ENCODE results near the gene HACD2.

The HACD2 gene

DNA sequence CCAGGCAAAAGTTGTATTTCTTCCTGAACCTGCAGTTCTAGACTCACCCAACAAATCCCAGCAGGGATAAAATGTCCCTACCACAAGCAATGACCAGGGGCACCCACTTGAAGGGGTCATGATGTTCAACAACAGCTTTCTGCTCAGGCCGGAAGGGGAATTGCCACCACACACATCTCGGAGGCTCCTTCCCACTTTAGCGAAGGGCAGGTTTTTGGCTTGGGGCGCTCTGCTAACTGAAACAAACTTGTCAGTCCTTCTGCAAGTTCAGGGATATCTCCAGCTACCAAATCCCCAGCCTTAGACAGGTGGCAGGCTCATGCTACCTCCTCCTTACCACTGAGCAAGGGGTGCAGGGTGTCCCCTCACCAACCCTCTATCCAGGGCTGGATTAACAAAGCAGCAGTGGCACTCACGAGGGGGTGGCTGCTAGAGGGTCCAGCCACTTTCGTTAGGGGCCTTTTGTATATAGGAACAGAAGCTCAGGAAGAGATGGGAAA lies 138.2 kb downstream of the HACD2 start:
- Mint-ChIP-seq H3K36me3 (no peaks in the 10 kb centered on the region), H3K4me1 (no peaks in the 10 kb centered on the region), H3K27ac (no peak overlapping the region), H3K27me3 (peaks cover 77% of the 10 kb centered on the region), H3K4me3 (peak overlapping the region; percentile 10), H3K9me3 (no peaks in the 10 kb centered on the region)
- ATAC-seq, result no peak

DNA sequence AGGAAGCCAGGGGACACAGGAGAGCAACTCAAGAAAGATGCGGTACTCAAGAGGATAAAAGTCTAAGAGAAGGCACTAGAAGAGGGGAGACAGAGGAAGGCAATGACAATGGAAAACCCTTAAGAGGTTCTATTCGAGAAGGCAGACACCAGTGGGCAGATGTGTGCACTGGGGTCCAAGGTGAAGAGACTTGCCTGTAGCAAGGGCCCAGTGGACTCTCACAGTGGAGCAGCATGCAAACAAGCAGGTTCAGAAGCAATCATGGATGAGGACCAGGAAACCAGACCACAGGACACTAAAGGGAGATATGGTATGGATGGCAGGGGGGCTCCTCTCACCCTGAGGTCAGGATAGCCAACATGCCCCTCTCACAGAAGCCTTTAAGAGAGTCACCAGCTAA lies 138.6 kb downstream of the HACD2 start:
- Mint-ChIP-seq H3K27ac (no peak overlapping the region), H3K36me3 (no peaks in the 10 kb centered on the region), H3K4me1 (no peaks in the 10 kb centered on the region), H3K9me3 (no peaks in the 10 kb centered on the region), H3K27me3 (peaks cover 77% of the 10 kb centered on the region), H3K4me3 (no peak overlapping the region)
- no peak for ATAC-seq

DNA sequence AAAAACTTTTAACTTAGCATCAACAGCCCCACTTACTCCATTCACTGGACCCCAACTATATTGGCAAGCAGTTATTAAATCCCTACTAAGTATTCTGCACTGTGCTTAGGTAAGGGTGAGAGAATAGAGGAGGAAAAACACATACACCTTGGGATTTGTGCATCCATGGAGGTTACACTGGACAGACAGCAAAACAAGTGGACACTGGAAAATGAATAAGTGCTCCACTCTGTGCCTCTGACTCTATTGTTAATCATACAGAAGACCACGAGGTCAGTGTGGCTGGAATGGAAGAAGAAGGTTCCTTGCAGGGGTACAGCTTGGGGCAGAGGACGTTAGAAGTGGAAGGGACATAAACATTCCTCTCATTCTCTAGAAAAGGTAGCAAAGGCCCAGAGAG lies 139.2 kb downstream of the HACD2 start:
- no peaks in the 10 kb centered on the region for H3K9me3 Mint-ChIP-seq
- peaks cover 77% of the 10 kb centered on the region for H3K27me3 Mint-ChIP-seq
- no peak overlapping the region for H3K4me3 Mint-ChIP-seq
- no peak overlapping the region for H3K27ac Mint-ChIP-seq
- no peak for ATAC-seq
- H3K36me3 Mint-ChIP-seq, result no peaks in the 10 kb centered on the region
- no peaks in the 10 kb centered on the region for H3K4me1 Mint-ChIP-seq

DNA sequence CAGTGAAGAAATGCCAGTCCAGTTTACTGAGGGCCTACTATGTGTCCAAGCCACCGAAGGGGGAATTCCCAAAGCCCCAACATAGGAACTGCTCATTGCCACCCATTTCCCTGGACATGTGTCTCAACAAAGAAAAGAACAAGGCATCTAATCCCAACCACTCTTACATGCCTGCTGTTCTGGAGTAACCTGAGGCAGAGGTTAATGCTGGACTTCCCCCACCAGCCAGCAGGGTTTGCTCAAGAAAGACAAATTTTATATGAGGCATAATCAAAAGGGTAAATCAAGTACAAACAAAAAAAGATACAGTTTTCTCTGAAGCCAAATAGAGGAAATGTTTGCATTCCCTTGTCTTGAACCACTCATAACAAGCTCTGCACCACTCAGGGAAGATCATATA lies 140.1 kb downstream of the HACD2 start:
- H3K27ac Mint-ChIP-seq, result no peak overlapping the region
- peaks cover 76% of the 10 kb centered on the region for H3K27me3 Mint-ChIP-seq
- H3K9me3 Mint-ChIP-seq, result no peaks in the 10 kb centered on the region
- no peaks in the 10 kb centered on the region for H3K36me3 Mint-ChIP-seq
- no peak overlapping the region for H3K4me3 Mint-ChIP-seq
- H3K4me1 Mint-ChIP-seq, result no peaks in the 10 kb centered on the region
- no peak for ATAC-seq

DNA sequence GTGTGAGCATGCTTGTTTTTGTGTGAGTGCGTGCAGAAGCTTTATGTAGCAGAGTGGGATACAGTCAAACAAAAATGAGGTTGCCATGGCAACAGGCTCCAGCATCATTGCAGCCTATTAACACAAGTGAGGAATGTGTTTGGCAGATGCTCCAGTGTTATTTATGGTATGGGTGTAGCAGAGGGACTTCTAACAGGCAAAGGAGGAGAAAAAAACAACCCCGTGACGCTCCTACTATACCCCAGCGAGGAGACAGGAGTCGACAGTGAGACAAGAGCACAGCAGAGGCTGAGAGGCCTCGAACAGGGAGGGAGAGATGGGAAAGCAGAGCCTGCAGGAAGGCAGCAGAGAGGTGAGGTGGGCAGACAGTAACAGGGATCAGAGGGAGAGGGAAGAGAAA lies 140.8 kb downstream of the HACD2 start:
- H3K4me3 Mint-ChIP-seq, result no peak overlapping the region
- H3K27me3 Mint-ChIP-seq, result peaks cover 75% of the 10 kb centered on the region
- no peaks in the 10 kb centered on the region for H3K4me1 Mint-ChIP-seq
- no peaks in the 10 kb centered on the region for H3K36me3 Mint-ChIP-seq
- H3K9me3 Mint-ChIP-seq, result no peaks in the 10 kb centered on the region
- no peak overlapping the region for H3K27ac Mint-ChIP-seq
- ATAC-seq, result no peak

DNA sequence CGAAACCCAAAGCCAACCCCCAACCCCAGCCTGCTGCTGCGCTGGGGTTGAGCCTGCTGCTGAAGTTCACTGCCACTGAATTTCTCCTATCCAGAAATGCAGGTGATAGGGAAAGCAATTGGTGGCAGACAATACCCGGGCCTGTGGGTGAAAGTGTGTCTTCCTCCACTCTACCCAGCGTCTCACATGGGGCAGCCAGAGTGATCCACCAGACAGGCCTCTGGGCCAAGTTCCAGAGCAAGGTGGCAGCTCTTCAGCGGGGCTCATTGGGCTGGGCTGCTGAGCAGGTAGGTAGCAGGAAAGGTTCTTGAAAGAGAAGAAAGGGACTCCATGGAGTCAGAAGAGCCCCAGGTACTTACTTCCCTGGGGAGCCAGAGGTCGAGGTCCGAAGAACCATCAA lies 141.9 kb downstream of the HACD2 start:
- H3K9me3 Mint-ChIP-seq, result no peaks in the 10 kb centered on the region
- H3K27me3 Mint-ChIP-seq, result peaks cover 85% of the 10 kb centered on the region
- no peak overlapping the region for H3K27ac Mint-ChIP-seq
- no peaks in the 10 kb centered on the region for H3K36me3 Mint-ChIP-seq
- ATAC-seq, result no peak
- H3K4me3 Mint-ChIP-seq, result no peak overlapping the region
- H3K4me1 Mint-ChIP-seq, result no peaks in the 10 kb centered on the region

DNA sequence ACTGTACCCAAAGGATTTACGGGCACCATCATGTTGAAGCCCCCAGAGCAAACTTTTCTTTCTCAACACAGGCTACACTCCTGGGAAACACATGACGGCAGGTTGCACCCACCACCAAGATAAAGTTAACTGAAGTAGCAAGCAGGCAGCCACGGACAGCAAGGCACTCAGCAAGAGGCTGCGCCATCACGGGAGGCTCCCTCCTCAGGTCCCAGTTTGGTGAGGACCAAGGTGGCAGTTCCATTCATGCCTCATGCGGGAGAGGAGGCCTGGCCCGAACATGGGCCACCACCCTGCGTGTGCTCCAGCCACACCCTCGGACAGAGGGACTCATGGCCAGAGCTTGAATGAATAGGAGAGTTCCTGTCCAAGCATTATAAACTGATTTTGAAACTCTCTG lies 142.7 kb downstream of the HACD2 start:
- Mint-ChIP-seq H3K9me3 (no peaks in the 10 kb centered on the region), H3K27ac (no peak overlapping the region), H3K27me3 (peaks cover 86% of the 10 kb centered on the region), H3K36me3 (no peaks in the 10 kb centered on the region), H3K4me3 (no peak overlapping the region), H3K4me1 (no peaks in the 10 kb centered on the region)
- no peak for ATAC-seq

Data from stimulated activated memory B cell treated with anti-CD40 and anti-IgM and Interleukin-4, amounts not matched to agents 10 μg/mL and 1 μg/mL and 100 μg/mL, for 72 hours (primary cell).